ENCODE results near the gene EIPR1.

Gene EIPR1

DNA sequence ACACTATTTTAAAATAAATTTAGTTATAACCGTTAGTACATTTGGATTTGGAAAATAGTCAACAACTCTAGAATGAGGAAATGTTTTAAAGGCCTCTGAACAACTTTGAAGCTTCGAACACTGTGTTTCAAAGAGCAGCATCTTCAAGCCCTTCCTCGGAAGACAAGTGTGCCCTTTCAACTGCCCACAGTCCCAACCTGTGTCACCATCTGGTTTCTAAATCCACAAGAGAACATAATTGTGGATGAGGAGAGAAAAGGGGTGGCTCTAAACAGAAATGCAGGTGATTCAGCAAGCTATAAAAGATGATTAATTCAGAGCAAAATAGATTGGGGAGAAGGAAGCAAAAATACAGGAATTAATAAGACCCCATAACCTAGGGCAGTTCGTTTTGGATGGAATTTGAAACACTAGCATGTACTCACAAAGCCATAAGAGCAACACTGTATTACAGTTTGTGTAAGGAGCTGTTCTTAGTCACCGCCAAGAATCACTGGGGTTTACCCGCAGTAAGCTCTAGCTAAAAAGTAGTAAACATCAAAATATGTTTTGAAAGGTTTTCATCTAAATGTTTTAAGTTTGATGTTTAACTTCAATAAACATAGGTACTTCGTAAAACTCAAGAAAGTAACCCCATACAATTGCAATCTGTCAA lies 160.7 kb downstream of the EIPR1 start:
- peaks cover 10% of the 10 kb centered on the region; the same call in 1 of the 2 replicates for H3K36me3 ChIP-seq (ENCODE audit: low read depth)
- no peak for ATAC-seq (ENCODE audit: low read depth)
- no peaks in the 10 kb centered on the region for H3K9me3 ChIP-seq (ENCODE audit: severe bottlenecking)
- H3K27me3 ChIP-seq (ENCODE audit: insufficient read depth, poor library complexity, severe bottlenecking) = no peaks in the 10 kb centered on the region
- TF ChIP-seq, protein P1, sequence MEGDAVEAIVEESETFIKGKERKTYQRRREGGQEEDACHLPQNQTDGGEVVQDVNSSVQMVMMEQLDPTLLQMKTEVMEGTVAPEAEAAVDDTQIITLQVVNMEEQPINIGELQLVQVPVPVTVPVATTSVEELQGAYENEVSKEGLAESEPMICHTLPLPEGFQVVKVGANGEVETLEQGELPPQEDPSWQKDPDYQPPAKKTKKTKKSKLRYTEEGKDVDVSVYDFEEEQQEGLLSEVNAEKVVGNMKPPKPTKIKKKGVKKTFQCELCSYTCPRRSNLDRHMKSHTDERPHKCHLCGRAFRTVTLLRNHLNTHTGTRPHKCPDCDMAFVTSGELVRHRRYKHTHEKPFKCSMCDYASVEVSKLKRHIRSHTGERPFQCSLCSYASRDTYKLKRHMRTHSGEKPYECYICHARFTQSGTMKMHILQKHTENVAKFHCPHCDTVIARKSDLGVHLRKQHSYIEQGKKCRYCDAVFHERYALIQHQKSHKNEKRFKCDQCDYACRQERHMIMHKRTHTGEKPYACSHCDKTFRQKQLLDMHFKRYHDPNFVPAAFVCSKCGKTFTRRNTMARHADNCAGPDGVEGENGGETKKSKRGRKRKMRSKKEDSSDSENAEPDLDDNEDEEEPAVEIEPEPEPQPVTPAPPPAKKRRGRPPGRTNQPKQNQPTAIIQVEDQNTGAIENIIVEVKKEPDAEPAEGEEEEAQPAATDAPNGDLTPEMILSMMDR (IDR thresholded peaks at IDR 0.05; ENCODE audit: poor library complexity, severe bottlenecking) = no peak
- H3K4me1 ChIP-seq (ENCODE audit: insufficient read depth, poor library complexity, severe bottlenecking) = no peaks in the 10 kb centered on the region
- no peak overlapping the region for H3K4me3 ChIP-seq (ENCODE audit: severe bottlenecking)
- H3K27ac ChIP-seq (ENCODE audit: poor library complexity, severe bottlenecking) = no peak overlapping the region
- DNase-seq (ENCODE audit: low spot score) = no peak

DNA sequence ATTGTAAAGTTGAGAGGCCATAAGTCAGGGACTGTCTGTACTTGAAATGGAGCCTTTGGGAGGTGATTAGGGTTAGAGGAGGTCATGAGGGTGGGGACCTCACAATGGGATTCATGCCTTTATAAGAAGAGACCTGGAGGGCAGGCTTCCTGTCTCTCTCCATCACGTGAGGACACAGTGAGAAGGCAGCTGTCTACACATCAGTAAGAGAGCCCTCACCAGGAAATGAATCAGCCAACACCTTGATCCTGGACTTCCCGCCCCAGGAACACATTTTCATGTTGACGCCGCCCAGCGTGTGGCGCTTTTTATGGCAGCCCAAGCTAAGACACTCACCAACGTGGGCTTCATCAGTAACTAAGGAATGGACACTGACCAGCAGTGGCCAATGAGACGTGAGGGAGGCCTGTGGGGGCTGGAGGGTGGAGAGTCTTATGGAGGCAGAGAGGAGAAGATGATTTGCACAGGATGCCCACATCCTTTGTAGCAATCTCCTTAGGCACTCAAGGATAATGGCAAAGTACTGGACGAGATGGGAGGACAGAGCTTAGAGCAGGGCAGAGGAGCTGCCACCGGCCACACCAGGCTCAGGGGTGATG lies 162.7 kb downstream of the EIPR1 start:
- DNase-seq (ENCODE audit: low spot score) (no peak), ATAC-seq (ENCODE audit: low read depth) (no peak)
- H3K36me3 ChIP-seq (ENCODE audit: low read depth) = peaks cover 10% of the 10 kb centered on the region; the same call in 1 of the 2 replicates
- H3K4me3 ChIP-seq (ENCODE audit: severe bottlenecking) = no peak overlapping the region
- no peaks in the 10 kb centered on the region for H3K9me3 ChIP-seq (ENCODE audit: severe bottlenecking)
- no peaks in the 10 kb centered on the region for H3K27me3 ChIP-seq (ENCODE audit: insufficient read depth, poor library complexity, severe bottlenecking)
- TF ChIP-seq, protein P1 (IDR thresholded peaks at IDR 0.05; ENCODE audit: poor library complexity, severe bottlenecking) = no peak
- no peaks in the 10 kb centered on the region for H3K4me1 ChIP-seq (ENCODE audit: insufficient read depth, poor library complexity, severe bottlenecking)
- H3K27ac ChIP-seq (ENCODE audit: poor library complexity, severe bottlenecking) = no peak overlapping the region

DNA sequence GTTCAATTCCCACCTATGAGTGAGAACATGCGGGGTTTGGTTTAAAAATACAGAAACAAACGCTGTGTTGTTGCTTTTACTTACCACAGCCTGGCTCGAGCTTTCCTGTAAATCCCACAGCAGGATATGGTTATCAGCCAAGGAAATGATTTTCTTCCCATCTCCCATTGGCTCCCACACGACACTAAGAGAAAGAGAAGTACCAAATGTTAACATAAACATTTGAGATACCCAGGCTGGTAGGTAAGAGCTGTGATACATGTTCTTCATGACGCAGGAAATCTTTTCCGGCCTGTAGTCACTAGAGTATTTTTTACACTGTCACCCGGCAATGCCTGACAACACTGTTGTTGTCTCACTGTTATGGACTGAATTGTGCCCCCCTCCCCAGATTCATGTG lies 163.6 kb downstream of the EIPR1 start:
- Histone ChIP-seq H3K27me3 (ENCODE audit: insufficient read depth, poor library complexity, severe bottlenecking) (no peaks in the 10 kb centered on the region), H3K4me1 (ENCODE audit: insufficient read depth, poor library complexity, severe bottlenecking) (no peaks in the 10 kb centered on the region), H3K9me3 (ENCODE audit: severe bottlenecking) (no peaks in the 10 kb centered on the region), H3K27ac (ENCODE audit: poor library complexity, severe bottlenecking) (no peak overlapping the region), H3K36me3 (ENCODE audit: low read depth) (peaks cover 10% of the 10 kb centered on the region; the same call in 1 of the 2 replicates), H3K4me3 (ENCODE audit: severe bottlenecking) (no peak overlapping the region)
- ATAC-seq (ENCODE audit: low read depth) = no peak
- TF ChIP-seq, protein P1 (IDR thresholded peaks at IDR 0.05; ENCODE audit: poor library complexity, severe bottlenecking) = no peak
- DNase-seq (ENCODE audit: low spot score) = no peak

DNA sequence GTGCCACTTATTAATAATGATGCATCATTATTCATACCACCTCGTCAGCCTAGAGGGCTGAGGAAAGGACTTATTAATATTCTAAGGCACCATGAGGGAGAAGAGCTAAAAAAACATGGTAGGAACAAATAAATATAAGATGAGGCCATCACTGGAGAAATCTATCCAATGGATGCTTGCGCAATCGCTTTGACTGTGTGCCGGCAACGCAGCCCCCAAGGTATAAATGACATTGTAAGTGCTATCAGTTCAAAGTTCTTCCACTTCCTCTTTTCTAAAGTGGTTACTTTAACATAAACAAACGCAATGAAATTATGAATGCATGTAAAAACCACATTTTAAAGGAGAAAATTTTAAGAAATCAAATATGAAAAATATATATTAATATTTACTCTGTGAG lies 164.6 kb downstream of the EIPR1 start:
- H3K4me3 ChIP-seq (ENCODE audit: severe bottlenecking) = no peak overlapping the region
- DNase-seq (ENCODE audit: low spot score) = no peak
- H3K36me3 ChIP-seq (ENCODE audit: low read depth) = peaks cover 10% of the 10 kb centered on the region; the same call in 1 of the 2 replicates
- H3K9me3 ChIP-seq (ENCODE audit: severe bottlenecking) = no peaks in the 10 kb centered on the region
- H3K27me3 ChIP-seq (ENCODE audit: insufficient read depth, poor library complexity, severe bottlenecking) = no peaks in the 10 kb centered on the region
- H3K27ac ChIP-seq (ENCODE audit: poor library complexity, severe bottlenecking) = no peak overlapping the region
- TF ChIP-seq, protein P1 (IDR thresholded peaks at IDR 0.05; ENCODE audit: poor library complexity, severe bottlenecking) = no peak
- H3K4me1 ChIP-seq (ENCODE audit: insufficient read depth, poor library complexity, severe bottlenecking) = no peaks in the 10 kb centered on the region
- no peak for ATAC-seq (ENCODE audit: low read depth)

DNA sequence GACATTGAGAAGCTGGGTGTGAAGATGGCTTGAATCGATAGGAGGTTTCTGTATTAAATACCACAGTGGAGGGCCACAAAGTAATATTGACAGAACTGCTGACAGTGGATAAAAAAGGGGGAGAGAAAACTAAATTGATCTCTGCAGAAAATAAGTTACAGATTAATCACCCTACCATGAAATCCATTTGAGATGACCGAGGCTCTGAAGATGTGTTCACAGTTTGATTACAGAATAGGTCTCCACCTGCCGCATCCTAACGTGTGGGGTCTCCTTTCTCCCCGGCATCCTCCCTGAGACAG lies 165.6 kb downstream of the EIPR1 start:
- ATAC-seq (ENCODE audit: low read depth) (no peak), DNase-seq (ENCODE audit: low spot score) (no peak)
- Histone ChIP-seq H3K4me3 (ENCODE audit: severe bottlenecking) (no peak overlapping the region), H3K27me3 (ENCODE audit: insufficient read depth, poor library complexity, severe bottlenecking) (no peaks in the 10 kb centered on the region), H3K9me3 (ENCODE audit: severe bottlenecking) (no peaks in the 10 kb centered on the region), H3K4me1 (ENCODE audit: insufficient read depth, poor library complexity, severe bottlenecking) (no peaks in the 10 kb centered on the region), H3K27ac (ENCODE audit: poor library complexity, severe bottlenecking) (no peak overlapping the region), H3K36me3 (ENCODE audit: low read depth) (peaks cover 10% of the 10 kb centered on the region; the same call in 1 of the 2 replicates)
- TF ChIP-seq, protein P1 (IDR thresholded peaks at IDR 0.05; ENCODE audit: poor library complexity, severe bottlenecking) = no peak

Measured in RWPE2 (cell line).